ENCODE measurements around the gene ATN1. TPM values are rescaled to one million over a fixed set of nuclear protein-coding genes. Genes with fewer than 3 reads are reported as not detected.

The ATN1 gene
- total RNA-seq, 2 experiments from 2014 or later: 0.98 to 6.7 TPM

DNA sequence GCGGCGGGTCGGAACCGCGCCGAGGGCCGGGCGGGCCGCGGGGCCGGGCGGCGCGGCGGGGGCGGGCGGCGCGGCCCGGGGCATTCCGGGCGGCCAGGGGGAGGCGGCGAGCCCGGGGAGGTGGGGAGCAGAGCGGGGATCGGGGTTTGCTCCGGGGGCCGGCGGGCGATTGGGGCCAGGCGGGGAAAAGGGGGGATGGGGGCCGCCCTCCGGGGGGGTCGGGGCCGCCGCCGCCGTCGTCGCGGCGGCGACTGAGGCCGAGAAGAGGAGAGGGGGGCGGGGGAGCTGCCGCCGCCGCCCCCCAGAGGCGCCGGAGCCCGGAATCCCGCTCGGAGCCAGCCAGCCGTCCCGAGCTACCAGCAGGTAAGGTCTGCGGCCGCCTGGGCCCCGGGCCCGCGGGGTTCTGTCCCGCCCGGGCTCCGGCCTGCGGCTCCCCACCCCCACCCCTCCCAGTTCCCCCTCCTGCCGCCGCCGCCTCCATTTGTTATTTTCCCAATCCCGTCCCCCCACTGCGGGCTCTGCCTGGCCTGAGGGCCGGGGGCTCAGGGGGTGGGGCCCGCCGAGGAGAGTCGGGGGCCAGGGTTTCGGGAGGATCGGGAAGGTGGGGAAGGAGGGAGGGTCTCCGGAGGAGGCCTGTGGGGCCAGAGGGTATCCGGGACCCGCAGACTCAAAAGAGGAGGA is 403 bp downstream of the ATN1 start:
- TF ChIP-seq, protein P1, sequence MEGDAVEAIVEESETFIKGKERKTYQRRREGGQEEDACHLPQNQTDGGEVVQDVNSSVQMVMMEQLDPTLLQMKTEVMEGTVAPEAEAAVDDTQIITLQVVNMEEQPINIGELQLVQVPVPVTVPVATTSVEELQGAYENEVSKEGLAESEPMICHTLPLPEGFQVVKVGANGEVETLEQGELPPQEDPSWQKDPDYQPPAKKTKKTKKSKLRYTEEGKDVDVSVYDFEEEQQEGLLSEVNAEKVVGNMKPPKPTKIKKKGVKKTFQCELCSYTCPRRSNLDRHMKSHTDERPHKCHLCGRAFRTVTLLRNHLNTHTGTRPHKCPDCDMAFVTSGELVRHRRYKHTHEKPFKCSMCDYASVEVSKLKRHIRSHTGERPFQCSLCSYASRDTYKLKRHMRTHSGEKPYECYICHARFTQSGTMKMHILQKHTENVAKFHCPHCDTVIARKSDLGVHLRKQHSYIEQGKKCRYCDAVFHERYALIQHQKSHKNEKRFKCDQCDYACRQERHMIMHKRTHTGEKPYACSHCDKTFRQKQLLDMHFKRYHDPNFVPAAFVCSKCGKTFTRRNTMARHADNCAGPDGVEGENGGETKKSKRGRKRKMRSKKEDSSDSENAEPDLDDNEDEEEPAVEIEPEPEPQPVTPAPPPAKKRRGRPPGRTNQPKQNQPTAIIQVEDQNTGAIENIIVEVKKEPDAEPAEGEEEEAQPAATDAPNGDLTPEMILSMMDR (conservative IDR thresholded peaks at IDR 0.05; ENCODE audit: low read length): no peak
- TF ChIP-seq EZH2phosphoT487 (IDR thresholded peaks at IDR 0.05; ENCODE audit: borderline replicate concordance, low read depth, low read length): no peak
- H3K4me3 ChIP-seq (ENCODE audit: low read depth, low read length, poor library complexity, severe bottlenecking): no peak overlapping the region
- no peaks in the 10 kb centered on the region for H4K20me1 ChIP-seq (ENCODE audit: insufficient read depth, low read length)
- H3K36me3 ChIP-seq (ENCODE audit: insufficient read depth, low read length): no peaks in the 10 kb centered on the region
- no peak overlapping the region for H3K27ac ChIP-seq (ENCODE audit: low read depth, low read length, poor library complexity, severe bottlenecking)
- H3K9me3 ChIP-seq (ENCODE audit: low read length): no peaks in the 10 kb centered on the region
- POLR2A ChIA-PET: interaction anchor here (0.6 kb wide), 1 partner anchor 20 kb away, joined by 3 read pairs; no protein-coding TSS in a partner anchor
- BruUV-seq (replicated peaks): no TSS peak
- intact Hi-C loops (cut with micrococcal nuclease; ENCODE audit: unreplicated experiment): no loop called here
- peaks cover 27% of the 10 kb centered on the region for H3K4me1 ChIP-seq (ENCODE audit: insufficient read depth, low read length, poor library complexity, severe bottlenecking)
- no peaks in the 10 kb centered on the region for H3K79me2 ChIP-seq (ENCODE audit: insufficient read depth, low read depth, low read length)
- no peak overlapping the region for H2AFZ ChIP-seq (ENCODE audit: low read length)
- CTCF ChIA-PET (ENCODE audit: unreplicated experiment): no interaction called here
- H3K9me2 ChIP-seq (ENCODE audit: insufficient read depth, low read length): no peaks in the 10 kb centered on the region
- DNase-seq (ENCODE audit: low spot score): no peak
- H3K4me2 ChIP-seq (ENCODE audit: low read length): no peak overlapping the region

DNA sequence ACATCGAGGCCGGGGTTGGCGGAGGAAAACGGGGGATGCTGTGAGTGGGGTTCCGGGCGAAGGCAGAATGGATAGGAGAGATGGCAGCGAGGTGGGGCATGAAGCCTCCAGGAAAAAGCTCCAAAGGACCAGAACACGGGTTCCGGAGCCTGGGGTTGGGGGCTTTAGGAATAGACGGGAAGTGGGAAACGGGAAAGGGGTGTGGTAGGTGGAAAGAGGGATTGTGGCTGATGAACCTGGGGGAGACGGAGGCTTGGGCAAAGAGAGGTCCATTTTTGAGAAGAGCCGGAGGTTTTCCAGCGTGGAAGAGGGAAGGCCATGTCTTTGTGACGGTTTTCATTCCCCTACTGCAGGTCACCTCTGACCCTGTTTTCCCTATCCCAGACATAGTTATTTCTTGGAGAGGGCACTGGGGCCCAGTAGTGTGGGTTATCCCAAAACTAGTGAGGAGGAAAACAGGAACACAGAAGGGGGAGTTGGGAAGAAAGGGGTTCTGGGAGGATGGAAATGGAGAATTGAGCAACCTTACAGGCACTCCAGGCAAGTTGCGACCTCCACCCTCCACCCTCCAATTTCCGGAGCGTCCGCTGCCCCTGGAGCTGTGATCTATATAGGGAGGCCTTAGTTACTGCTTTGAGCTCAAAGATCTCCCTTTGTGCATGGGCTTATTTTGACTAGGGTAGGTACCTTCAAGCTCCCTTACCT is 1.1 kb downstream of the ATN1 start:
- Histone ChIP-seq H3K9me2 (ENCODE audit: insufficient read depth, low read length) (no peaks in the 10 kb centered on the region), H4K20me1 (ENCODE audit: insufficient read depth, low read length) (no peaks in the 10 kb centered on the region), H3K36me3 (ENCODE audit: insufficient read depth, low read length) (peaks cover 5% of the 10 kb centered on the region; the same call in 1 of the 2 replicates), H3K4me2 (ENCODE audit: low read length) (no peak overlapping the region), H3K4me1 (ENCODE audit: insufficient read depth, low read length, poor library complexity, severe bottlenecking) (peaks cover 20% of the 10 kb centered on the region), H3K4me3 (ENCODE audit: low read depth, low read length, poor library complexity, severe bottlenecking) (no peak overlapping the region), H3K9me3 (ENCODE audit: low read length) (no peaks in the 10 kb centered on the region), H3K27ac (ENCODE audit: low read depth, low read length, poor library complexity, severe bottlenecking) (no peak overlapping the region), H2AFZ (ENCODE audit: low read length) (no peak overlapping the region), H3K79me2 (ENCODE audit: insufficient read depth, low read depth, low read length) (no peaks in the 10 kb centered on the region)
- intact Hi-C loops (cut with micrococcal nuclease; ENCODE audit: unreplicated experiment): no loop called here
- no TSS peak for BruUV-seq (replicated peaks)
- DNase-seq (ENCODE audit: low spot score): no peak
- ChIA-PET CTCF (ENCODE audit: unreplicated experiment) (no interaction called here), POLR2A (interaction anchor here (0.6 kb wide), 2 partner anchors 19 to 31 kb away, joined by 3 read pairs; no protein-coding TSS in a partner anchor)
- TF ChIP-seq, protein P1 (conservative IDR thresholded peaks at IDR 0.05; ENCODE audit: low read length): no peak
- TF ChIP-seq EZH2phosphoT487 (IDR thresholded peaks at IDR 0.05; ENCODE audit: borderline replicate concordance, low read depth, low read length): no peak

Measured in OCI-LY7 (cell line).